ENCODE results near the gene STAT1. TPM values are rescaled to one million over a fixed set of nuclear protein-coding genes. Genes with fewer than 3 reads are reported as not detected.
A peak's percentile ranks its signal among the peaks of the same experiment; 100 is the strongest.

The STAT1 gene
- total RNA-seq, 3 donors from 2014 or later (not counting 1 experiment from before 2014, with no cell fraction given), result 49.1 to 91.6 (median 86.2) TPM

- no peak overlapping the region for H3K4me3 Mint-ChIP-seq
- H3K9me3 Mint-ChIP-seq, result no peaks in the 10 kb centered on the region
- peaks cover 18 to 29% of the 10 kb centered on the region in 2 donors for H3K4me1 Mint-ChIP-seq
- Histone ChIP-seq H3K4me3 (ENCODE audit: low read length) (no peak overlapping the region), H3K36me3 (ENCODE audit: control insufficient read depth, insufficient read depth, low read length) (peaks cover 89% of the 10 kb centered on the region), H3K27me3 (ENCODE audit: control insufficient read depth, insufficient read depth, low read length) (no peaks in the 10 kb centered on the region), H3K4me1 (ENCODE audit: control insufficient read depth, insufficient read depth, low read length) (peaks cover 4% of the 10 kb centered on the region), H3K27ac (ENCODE audit: low read length) (no peak overlapping the region), H3K9me3 (ENCODE audit: control insufficient read depth, insufficient read depth, low read length) (no peaks in the 10 kb centered on the region)
- H3K27me3 Mint-ChIP-seq (ENCODE audit: low read depth in 2 of 2), result no peaks in the 10 kb centered on the region
- H3K36me3 Mint-ChIP-seq, result peaks cover 40% of the 10 kb centered on the region
- DNase-seq (no peak), ATAC-seq (no peak)
- H3K27ac Mint-ChIP-seq, result peak overlapping the region; percentile 84
- WGBS (ENCODE audit: insufficient coverage), result 100% methylated on average over 2 of the region's 2 CpGs
- intact Hi-C loops (cut with micrococcal nuclease), result no loop called here
- no peak for TF ChIP-seq CTCF (IDR thresholded peaks at IDR 0.05)
Measured at GRCh38 chr2:190965580-190966222, 48.3 kb downstream of the STAT1 start.

- Histone ChIP-seq H3K9me3 (ENCODE audit: control insufficient read depth, insufficient read depth, low read length) (no peaks in the 10 kb centered on the region), H3K4me3 (ENCODE audit: low read length) (no peak overlapping the region), H3K27me3 (ENCODE audit: control insufficient read depth, insufficient read depth, low read length) (no peaks in the 10 kb centered on the region), H3K36me3 (ENCODE audit: control insufficient read depth, insufficient read depth, low read length) (peaks cover 74% of the 10 kb centered on the region), H3K27ac (ENCODE audit: low read length) (peak overlapping the region; percentile 40), H3K4me1 (ENCODE audit: control insufficient read depth, insufficient read depth, low read length) (peaks cover 4% of the 10 kb centered on the region)
- DNase-seq (peak in 1 of 2 donors; percentile 33), ATAC-seq (peak; percentile 24 to 47 (median 46))
- Mint-ChIP-seq H3K4me1 (peaks cover 14 to 29% of the 10 kb centered on the region in 2 donors), H3K27me3 (ENCODE audit: low read depth in 2 of 2) (no peaks in the 10 kb centered on the region), H3K36me3 (peaks cover 26% of the 10 kb centered on the region), H3K27ac (peak overlapping the region; percentile 84), H3K4me3 (no peak overlapping the region), H3K9me3 (no peaks in the 10 kb centered on the region)
- no peak for TF ChIP-seq CTCF (IDR thresholded peaks at IDR 0.05)
- intact Hi-C loops (cut with micrococcal nuclease), result no loop called here
- 70% methylated on average over 4 of the region's 6 CpGs for WGBS (ENCODE audit: insufficient coverage)
Measured at GRCh38 chr2:190964170-190964795, 49.7 kb downstream of the STAT1 start.

- no peaks in the 10 kb centered on the region for H3K9me3 ChIP-seq (ENCODE audit: control insufficient read depth, insufficient read depth, low read length)
- DNase-seq, result no peak
- peaks cover 62% of the 10 kb centered on the region for H3K36me3 ChIP-seq (ENCODE audit: control insufficient read depth, insufficient read depth, low read length)
- peak overlapping the region; percentile 15 to 84 for H3K27ac Mint-ChIP-seq
- WGBS (ENCODE audit: insufficient coverage), result no CpG with 5 or more reads among the region's 2 CpGs
- no peak overlapping the region for H3K4me3 ChIP-seq (ENCODE audit: low read length)
- peaks cover 19% of the 10 kb centered on the region for H3K36me3 Mint-ChIP-seq
- no peaks in the 10 kb centered on the region for H3K27me3 Mint-ChIP-seq (ENCODE audit: low read depth in 2 of 2)
- ATAC-seq, result no peak
- H3K9me3 Mint-ChIP-seq, result no peaks in the 10 kb centered on the region
- H3K4me1 Mint-ChIP-seq, result peaks cover 19 to 38% of the 10 kb centered on the region in 2 donors
- H3K4me3 Mint-ChIP-seq, result no peak overlapping the region
- H3K27ac ChIP-seq (ENCODE audit: low read length), result no peak overlapping the region
- intact Hi-C loops (cut with micrococcal nuclease), result no loop called here
- H3K27me3 ChIP-seq (ENCODE audit: control insufficient read depth, insufficient read depth, low read length), result no peaks in the 10 kb centered on the region
- peaks cover 4% of the 10 kb centered on the region for H3K4me1 ChIP-seq (ENCODE audit: control insufficient read depth, insufficient read depth, low read length)
- TF ChIP-seq CTCF (IDR thresholded peaks at IDR 0.05), result no peak
Measured at GRCh38 chr2:190963088-190963487, 50.9 kb downstream of the STAT1 start.

All from natural killer cell (primary cell).